OCI-LY1 (cell line): ENCODE data around the gene ABCC11.

Source experiments
- H2AFZ ChIP-seq: fragments of 200-600 bp; sonication (generic), shearing (Covaris generic); 2 replicates; pipeline ENCODE4 v1.6.0; 2014; ENCODE audit warnings: antibody characterized with exemption, mild to moderate bottlenecking, low read length
- H3F3A ChIP-seq: fragments of 200-600 bp; sonication (generic), shearing (Covaris generic); 2 replicates; pipeline ENCODE4 v1.6.0; 2014; ENCODE audit warnings: mild to moderate bottlenecking, antibody characterized with exemption, low read length, moderate library complexity; ENCODE audit not compliant: insufficient read depth
- H3K27ac ChIP-seq: fragments of 200-600 bp; sonication (generic); 2 replicates; pipeline ENCODE4 v1.5.1; 2014; ENCODE audit warnings: low read length, mixed run types, mild to moderate bottlenecking, low read depth; ENCODE audit not compliant: poor library complexity, severe bottlenecking
- H3K27me3 ChIP-seq: fragments of 200-600 bp; sonication (generic); 2 replicates; pipeline ENCODE4 v1.6.0; 2014; ENCODE audit warnings: antibody characterized with exemption, mild to moderate bottlenecking, low read length, moderate library complexity; ENCODE audit not compliant: insufficient read depth
- H3K36me3 ChIP-seq: fragments of 200-600 bp; sonication (generic); 2 replicates; pipeline ENCODE4 v1.6.1; 2014; ENCODE audit warnings: mild to moderate bottlenecking, antibody characterized with exemption, low read length, moderate library complexity, mixed read lengths; ENCODE audit not compliant: insufficient read depth
- H3K4me1 ChIP-seq: fragments of 200-600 bp; sonication (generic); 2 replicates; pipeline ENCODE4 v1.5.1; 2014; ENCODE audit warnings: mild to moderate bottlenecking, low read length, moderate library complexity; ENCODE audit not compliant: insufficient read depth, severe bottlenecking
- H3K4me2 ChIP-seq: fragments of 200-600 bp; sonication (generic), shearing (Covaris generic); 2 replicates; pipeline ENCODE4 v1.6.1; 2014; ENCODE audit warnings: low read length
- H3K4me3 ChIP-seq: fragments of 200-600 bp; sonication (generic); 2 replicates; pipeline ENCODE4 v1.5.1; 2014; ENCODE audit warnings: low read length, low read depth, mild to moderate bottlenecking, mixed read lengths; ENCODE audit not compliant: poor library complexity, severe bottlenecking
- H3K79me2 ChIP-seq: fragments of 200-600 bp; shearing (Covaris generic); 2 replicates; pipeline ENCODE4 v1.6.1; 2016; ENCODE audit warnings: mixed run types, low read length, mixed read lengths; ENCODE audit not compliant: insufficient read depth
- H3K9ac ChIP-seq: fragments of 200-600 bp; sonication (generic), shearing (Covaris generic); 2 replicates; pipeline ENCODE4 v1.6.1; 2014; ENCODE audit warnings: mild to moderate bottlenecking, low read length, mixed read lengths
- H3K9me2 ChIP-seq: fragments of 200-600 bp; sonication (generic), shearing (Covaris generic); 2 replicates; pipeline ENCODE4 v1.6.1; 2014; ENCODE audit warnings: low read depth, mild to moderate bottlenecking, low read length, mixed read lengths
- H3K9me3 ChIP-seq: fragments of 200-600 bp; shearing (Covaris generic); 2 replicates; pipeline ENCODE4 v1.6.1; 2014; ENCODE audit warnings: low read length, mixed read lengths
- H4K20me1 ChIP-seq: fragments of 200-600 bp; sonication (generic), shearing (Covaris generic); 2 replicates; pipeline ENCODE4 v1.6.0; 2016; ENCODE audit warnings: mild to moderate bottlenecking, low read length; ENCODE audit not compliant: insufficient read depth
- CTCF ChIP-seq: fragments of 200-600 bp; sonication (generic), shearing (Covaris generic); IDR thresholded peaks from 2 replicates; pipeline ENCODE4 v1.5.1; 2017; ENCODE audit warnings: mild to moderate bottlenecking, antibody characterized with exemption, low read length, moderate library complexity, mixed read lengths
- EZH2 ChIP-seq: fragments of 200-600 bp; sonication (generic), shearing (Covaris generic); IDR thresholded peaks from 2 replicates; pipeline ENCODE4 v1.8.0; 2017; ENCODE audit warnings: borderline replicate concordance, mixed run types, mild to moderate bottlenecking, antibody characterized with exemption, low read length, moderate library complexity, mixed read lengths

Gene ABCC11

DNA sequence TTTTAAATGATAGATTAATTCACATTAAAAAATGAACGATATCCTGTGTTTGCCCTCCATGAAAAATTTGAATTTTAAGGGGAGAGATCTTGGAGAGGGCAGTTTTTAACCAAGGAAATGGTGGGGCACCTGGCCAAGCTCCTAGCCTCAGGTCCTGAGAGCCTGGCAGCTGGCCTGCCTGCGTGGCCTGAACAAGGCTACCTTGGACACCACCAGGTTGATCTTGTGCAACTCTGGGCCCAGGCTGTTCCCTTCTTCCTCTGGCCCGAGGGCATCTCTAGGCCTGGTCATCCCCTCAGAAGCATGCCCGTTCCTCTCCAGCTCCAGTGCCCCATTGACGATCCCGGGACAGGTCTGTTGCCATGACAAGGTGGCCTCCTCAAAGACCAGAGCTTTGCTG, 36.6 kb downstream of the ABCC11 start:
- Histone ChIP-seq H2AFZ (no peak overlapping the region), H3K9ac (no peak overlapping the region), H3K27me3 (no peaks in the 10 kb centered on the region), H3K79me2 (no peaks in the 10 kb centered on the region), H3K9me3 (no peaks in the 10 kb centered on the region), H3K27ac (no peak overlapping the region), H4K20me1 (no peaks in the 10 kb centered on the region), H3K4me1 (no peaks in the 10 kb centered on the region), H3K9me2 (no peaks in the 10 kb centered on the region), H3K36me3 (no peaks in the 10 kb centered on the region), H3K4me2 (no peak overlapping the region), H3F3A (no peaks in the 10 kb centered on the region), H3K4me3 (no peak overlapping the region)
- TF ChIP-seq EZH2 (no peak), CTCF (no peak)

DNA sequence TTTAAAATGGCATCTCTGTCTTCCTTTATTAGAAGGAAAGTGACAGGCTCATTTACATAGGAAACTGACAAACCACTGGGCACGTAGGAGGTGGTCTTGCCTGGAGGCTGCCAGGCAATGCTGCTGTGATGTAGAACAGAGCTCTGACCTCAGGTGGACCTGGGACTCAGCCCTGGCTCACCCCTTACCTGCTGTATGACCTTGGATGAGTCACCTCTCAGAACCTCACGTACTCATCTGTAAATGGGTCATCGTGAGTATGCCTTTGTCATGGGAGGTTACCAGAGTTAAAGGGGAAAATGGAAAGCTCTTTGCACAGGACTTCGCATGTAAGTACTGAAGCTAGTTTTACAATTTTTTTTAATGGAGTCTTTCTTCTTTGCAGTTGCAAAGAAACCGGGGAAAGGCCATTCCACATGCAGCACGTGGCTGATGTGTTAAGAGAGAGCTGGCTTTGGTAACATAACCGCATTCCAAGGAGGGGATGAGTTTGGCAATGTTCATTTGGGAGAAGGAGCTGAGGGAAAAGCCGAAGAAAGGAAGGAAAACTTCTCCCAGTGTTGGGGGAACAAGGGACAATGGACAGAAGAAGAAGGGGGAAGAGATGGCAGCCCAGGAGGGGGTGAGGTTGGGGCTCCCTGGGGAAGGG, 40.6 kb downstream of the ABCC11 start:
- H3K4me3 ChIP-seq, result no peak overlapping the region
- H3K9me2 ChIP-seq, result no peaks in the 10 kb centered on the region
- H3K27ac ChIP-seq, result no peak overlapping the region
- no peaks in the 10 kb centered on the region for H3K27me3 ChIP-seq
- no peak overlapping the region for H2AFZ ChIP-seq
- TF ChIP-seq EZH2, result no peak
- no peaks in the 10 kb centered on the region for H4K20me1 ChIP-seq
- H3K9ac ChIP-seq, result no peak overlapping the region
- no peaks in the 10 kb centered on the region for H3K4me1 ChIP-seq
- no peak overlapping the region for H3K4me2 ChIP-seq
- H3K79me2 ChIP-seq, result no peaks in the 10 kb centered on the region
- H3K9me3 ChIP-seq, result no peaks in the 10 kb centered on the region
- H3F3A ChIP-seq, result no peaks in the 10 kb centered on the region
- H3K36me3 ChIP-seq, result no peaks in the 10 kb centered on the region

DNA sequence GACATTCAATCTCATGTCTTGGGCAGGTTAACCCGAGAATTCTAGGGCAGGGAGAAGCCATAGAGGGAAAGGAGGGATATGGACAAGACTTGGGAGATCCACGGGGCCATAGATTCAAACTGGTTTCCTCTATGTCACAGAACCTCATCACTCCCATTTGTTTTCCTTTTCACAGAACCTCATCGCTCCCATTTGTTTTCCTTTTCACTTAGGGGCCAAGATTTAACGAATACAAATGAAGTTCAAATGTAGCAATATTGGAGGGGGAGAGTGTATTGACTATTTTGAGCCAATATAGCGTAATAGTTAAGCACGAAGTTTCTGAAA, 42.6 kb downstream of the ABCC11 start:
- Histone ChIP-seq H3K9me2 (no peaks in the 10 kb centered on the region), H3K9me3 (no peaks in the 10 kb centered on the region), H3K4me2 (no peak overlapping the region), H3K27me3 (no peaks in the 10 kb centered on the region), H2AFZ (no peak overlapping the region), H4K20me1 (no peaks in the 10 kb centered on the region), H3K9ac (no peak overlapping the region), H3K27ac (no peak overlapping the region), H3K4me3 (no peak overlapping the region), H3F3A (no peaks in the 10 kb centered on the region), H3K79me2 (no peaks in the 10 kb centered on the region), H3K4me1 (no peaks in the 10 kb centered on the region), H3K36me3 (no peaks in the 10 kb centered on the region)
- no peak for TF ChIP-seq EZH2
- no peak for TF ChIP-seq CTCF
